PFSK-1 (cell line): ENCODE results near the gene PBX3.

Experiments used
- FOXP2 ChIP-seq: optimal IDR thresholded peaks from 2 replicates; pipeline ENCODE3; 2011; ENCODE audit warnings: borderline replicate concordance, control low read depth, inconsistent platforms; ENCODE audit not compliant: insufficient read depth; ENCODE audit errors: extremely low read length, extremely low read depth
- POLR2AphosphoS5 ChIP-seq: IDR thresholded peaks from 2 replicates; pipeline ENCODE4 v1.6.1; 2012; ENCODE audit warnings: low read depth, mild to moderate bottlenecking, control low read depth, low read length, moderate library complexity
- SIN3A ChIP-seq: IDR thresholded peaks from 2 replicates; pipeline ENCODE4 v1.6.1; 2012; ENCODE audit warnings: mild to moderate bottlenecking, low read length, moderate library complexity, borderline replicate concordance; ENCODE audit not compliant: insufficient read depth
- TAF1 ChIP-seq: IDR thresholded peaks from 2 replicates; pipeline ENCODE4 v1.6.1; 2012; ENCODE audit warnings: low read length, control low read depth, borderline replicate concordance; ENCODE audit not compliant: insufficient read depth
- TF ChIP-seq, protein P1 (sequence below), 2 experiments: IDR thresholded peaks; 2 replicates each; pipeline versions ENCODE4 v1.6.1 to v1.8.0; 2011 to 2012; ENCODE audit warnings: low read depth in 2 of 2, low read length in 2 of 2, control low read depth in 1 of 2, inconsistent platforms in 1 of 2, mild to moderate bottlenecking in 1 of 2, moderate library complexity in 1 of 2; ENCODE audit not compliant: insufficient read depth in 1 of 2

PBX3 gene

DNA sequence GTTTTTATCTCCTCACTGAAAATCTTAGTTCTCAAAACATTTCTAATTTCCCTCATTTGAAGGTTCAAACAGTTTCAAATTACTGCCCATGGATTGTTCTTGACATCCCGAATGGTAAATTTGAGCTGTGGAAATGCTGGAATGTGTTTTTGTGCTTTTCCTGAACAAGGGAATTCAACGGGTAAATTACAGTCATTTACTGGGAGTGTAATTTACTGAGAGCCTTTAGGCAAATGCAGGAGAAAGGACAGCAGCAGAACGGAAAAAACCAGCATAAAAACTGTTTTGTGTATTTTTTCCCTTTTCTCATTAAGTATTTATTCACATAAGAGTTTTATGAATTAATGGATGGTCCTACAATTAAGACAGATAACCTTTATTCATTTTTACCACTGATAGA, 139.2 kb downstream of the PBX3 start:
- TF ChIP-seq TAF1 (no peak), FOXP2 (no peak), SIN3A (no peak), POLR2AphosphoS5 (no peak)
- TF ChIP-seq, protein P1, sequence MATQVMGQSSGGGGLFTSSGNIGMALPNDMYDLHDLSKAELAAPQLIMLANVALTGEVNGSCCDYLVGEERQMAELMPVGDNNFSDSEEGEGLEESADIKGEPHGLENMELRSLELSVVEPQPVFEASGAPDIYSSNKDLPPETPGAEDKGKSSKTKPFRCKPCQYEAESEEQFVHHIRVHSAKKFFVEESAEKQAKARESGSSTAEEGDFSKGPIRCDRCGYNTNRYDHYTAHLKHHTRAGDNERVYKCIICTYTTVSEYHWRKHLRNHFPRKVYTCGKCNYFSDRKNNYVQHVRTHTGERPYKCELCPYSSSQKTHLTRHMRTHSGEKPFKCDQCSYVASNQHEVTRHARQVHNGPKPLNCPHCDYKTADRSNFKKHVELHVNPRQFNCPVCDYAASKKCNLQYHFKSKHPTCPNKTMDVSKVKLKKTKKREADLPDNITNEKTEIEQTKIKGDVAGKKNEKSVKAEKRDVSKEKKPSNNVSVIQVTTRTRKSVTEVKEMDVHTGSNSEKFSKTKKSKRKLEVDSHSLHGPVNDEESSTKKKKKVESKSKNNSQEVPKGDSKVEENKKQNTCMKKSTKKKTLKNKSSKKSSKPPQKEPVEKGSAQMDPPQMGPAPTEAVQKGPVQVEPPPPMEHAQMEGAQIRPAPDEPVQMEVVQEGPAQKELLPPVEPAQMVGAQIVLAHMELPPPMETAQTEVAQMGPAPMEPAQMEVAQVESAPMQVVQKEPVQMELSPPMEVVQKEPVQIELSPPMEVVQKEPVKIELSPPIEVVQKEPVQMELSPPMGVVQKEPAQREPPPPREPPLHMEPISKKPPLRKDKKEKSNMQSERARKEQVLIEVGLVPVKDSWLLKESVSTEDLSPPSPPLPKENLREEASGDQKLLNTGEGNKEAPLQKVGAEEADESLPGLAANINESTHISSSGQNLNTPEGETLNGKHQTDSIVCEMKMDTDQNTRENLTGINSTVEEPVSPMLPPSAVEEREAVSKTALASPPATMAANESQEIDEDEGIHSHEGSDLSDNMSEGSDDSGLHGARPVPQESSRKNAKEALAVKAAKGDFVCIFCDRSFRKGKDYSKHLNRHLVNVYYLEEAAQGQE (IDR thresholded peaks at IDR 0.05; ENCODE audit: insufficient read depth in 1 of 2, low read depth in 2 of 2, low read length in 2 of 2) = no peak

DNA sequence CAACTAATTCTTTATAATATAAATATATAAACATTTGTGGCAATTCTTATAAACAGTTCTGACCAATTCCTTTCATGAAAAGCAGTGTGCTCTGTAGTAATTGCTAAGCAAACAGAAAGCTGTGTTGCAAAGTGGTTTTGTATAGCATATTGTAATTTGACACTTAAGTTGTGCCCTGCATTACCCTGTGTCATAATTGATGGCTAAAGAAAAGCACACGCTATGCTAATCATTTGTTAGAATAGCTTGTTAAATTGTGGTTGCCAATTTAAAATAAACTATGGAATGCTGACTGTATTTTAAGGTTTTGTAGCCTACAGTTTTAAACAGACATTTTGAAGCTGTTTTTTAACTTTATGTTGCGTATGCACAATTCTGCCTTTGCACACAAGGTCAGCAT, 140.0 kb downstream of the PBX3 start:
- TF ChIP-seq, protein P1 (IDR thresholded peaks at IDR 0.05; ENCODE audit: insufficient read depth in 1 of 2, low read depth in 2 of 2, low read length in 2 of 2) = no peak
- no peak for TF ChIP-seq SIN3A
- no peak for TF ChIP-seq TAF1
- no peak for TF ChIP-seq FOXP2
- TF ChIP-seq POLR2AphosphoS5 = no peak

DNA sequence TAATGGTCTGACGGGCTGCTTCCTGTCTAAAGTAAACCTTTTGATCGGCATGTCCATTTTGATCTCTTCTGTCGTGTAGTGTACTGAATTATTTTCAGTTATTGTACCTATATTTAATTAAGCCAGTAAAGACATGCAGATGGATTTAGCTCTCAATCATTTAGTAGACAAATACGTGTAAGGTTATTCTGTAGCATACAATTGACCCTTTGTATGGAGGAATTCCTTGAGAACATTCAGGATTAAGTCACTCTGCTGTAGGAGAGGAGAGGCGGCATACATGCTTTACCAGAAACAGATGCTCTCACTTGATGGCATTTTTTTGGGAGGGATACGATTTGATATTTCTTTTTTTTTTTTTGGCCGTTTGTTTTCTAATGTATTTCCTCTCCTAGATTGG, 141.0 kb downstream of the PBX3 start:
- TF ChIP-seq FOXP2 (no peak), SIN3A (no peak), POLR2AphosphoS5 (no peak), TAF1 (no peak)
- TF ChIP-seq, protein P1 (IDR thresholded peaks at IDR 0.05; ENCODE audit: insufficient read depth in 1 of 2, low read depth in 2 of 2, low read length in 2 of 2) = no peak

GRCh38 chr9:125889112-125889475, 141.9 kb downstream of the PBX3 start:
- TF ChIP-seq SIN3A (no peak), FOXP2 (peak; percentile 24)

- TF ChIP-seq TAF1 = no peak
- TF ChIP-seq FOXP2 = no peak
- no peak; the same call in 1 of the 2 replicates for TF ChIP-seq SIN3A
- no peak for TF ChIP-seq POLR2AphosphoS5
- TF ChIP-seq, protein P1 (IDR thresholded peaks at IDR 0.05; ENCODE audit: insufficient read depth in 1 of 2, low read depth in 2 of 2, low read length in 2 of 2) = no peak
These were observed 142.6 kb downstream of the PBX3 start for GRCh38 chr9:125889476-125890419.
